Upper lobe of right lung (tissue), 1 donor: ENCODE results near the gene ACYP2. TPM values are rescaled to one million over a fixed set of nuclear protein-coding genes. Genes with fewer than 3 reads are reported as not detected.
"Not testable (repeated sequence)": the region's sequence is repeated elsewhere in the genome, so short reads cannot be mapped to it uniquely, and the experiment has no call there.

ENCODE experiments used
- ATAC-seq: fragments of 200-7000 bp; cut with Tn5 transposase; one replicate; pipeline ENCODE4 v1.9.1; 2020; ENCODE audit warnings: mild to moderate bottlenecking, moderate library complexity
- DNase-seq: peaks from one replicate; pipeline ENCODE4 v3.0.0-alpha.2; 2020
- H3K27ac ChIP-seq: fragments of 200-600 bp; one replicate; pipeline ENCODE4 v1.8.0; 2022
- H3K27me3 ChIP-seq: fragments of 200-600 bp; one replicate; pipeline ENCODE4 v1.8.0; 2022; ENCODE audit warnings: mild to moderate bottlenecking
- H3K36me3 ChIP-seq: fragments of 200-600 bp; one replicate; pipeline ENCODE4 v1.8.0; 2022
- H3K4me1 ChIP-seq: fragments of 200-600 bp; one replicate; pipeline ENCODE4 v1.8.0; 2022
- H3K4me3 ChIP-seq: fragments of 200-600 bp; one replicate; pipeline ENCODE4 v1.8.0; 2022; ENCODE audit warnings: mild to moderate bottlenecking
- H3K9me3 ChIP-seq: fragments of 200-600 bp; one replicate; pipeline ENCODE4 v1.8.0; 2022
- intact Hi-C: fragments of 100-400 bp; cut with DNase I; formaldehyde crosslinking; loops from one replicate; pipeline ENCODE4 v1.11.0; 2022
- total RNA-seq: library from RNA; stranded (reverse); fragmentation: NEBNext Ultra II Directional; extraction: Animal tissue kit (Norgen Biotek cat#: 25700); gene quantifications from one replicate; pipeline ENCODE4 v1.2.1, GENCODE V29; 2021
- TF ChIP-seq, protein P1 (sequence below): fragments of 200-600 bp; IDR thresholded peaks from one replicate; pipeline ENCODE4 v1.8.0; 2022; ENCODE audit warnings: antibody characterized with exemption
- donor health status: DM: no; HTN: yes; CAD: no; lungs with severe emphysema.

The ACYP2 gene
- total RNA-seq, 1 donor from 2014 or later: 14.0 TPM

DNA sequence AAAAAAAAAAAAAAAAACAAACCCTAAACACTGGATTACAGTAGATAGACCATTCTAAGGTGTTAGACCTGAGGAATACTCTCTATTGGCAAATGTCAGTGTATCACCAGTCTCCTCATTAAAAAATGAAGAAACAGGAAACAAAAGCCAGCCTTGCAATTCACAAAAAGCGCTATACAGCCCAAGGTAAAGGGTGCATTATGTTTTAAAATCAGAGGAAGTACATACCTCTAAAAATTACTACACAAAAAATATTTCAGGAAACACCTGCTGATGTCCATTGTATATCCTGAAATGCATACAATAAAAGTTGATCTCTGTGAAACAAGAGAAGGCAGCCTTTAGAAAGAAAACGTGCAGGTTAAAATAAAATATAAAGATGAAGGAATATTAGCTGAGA, 195.5 kb downstream of the ACYP2 start:
- DNase-seq: no peak
- intact Hi-C loops: no loop called here
- Histone ChIP-seq H3K4me3 (no peak overlapping the region), H3K9me3 (no peaks in the 10 kb centered on the region), H3K27ac (no peak overlapping the region), H3K27me3 (no peaks in the 10 kb centered on the region), H3K4me1 (no peaks in the 10 kb centered on the region), H3K36me3 (no peaks in the 10 kb centered on the region)
- TF ChIP-seq, protein P1, sequence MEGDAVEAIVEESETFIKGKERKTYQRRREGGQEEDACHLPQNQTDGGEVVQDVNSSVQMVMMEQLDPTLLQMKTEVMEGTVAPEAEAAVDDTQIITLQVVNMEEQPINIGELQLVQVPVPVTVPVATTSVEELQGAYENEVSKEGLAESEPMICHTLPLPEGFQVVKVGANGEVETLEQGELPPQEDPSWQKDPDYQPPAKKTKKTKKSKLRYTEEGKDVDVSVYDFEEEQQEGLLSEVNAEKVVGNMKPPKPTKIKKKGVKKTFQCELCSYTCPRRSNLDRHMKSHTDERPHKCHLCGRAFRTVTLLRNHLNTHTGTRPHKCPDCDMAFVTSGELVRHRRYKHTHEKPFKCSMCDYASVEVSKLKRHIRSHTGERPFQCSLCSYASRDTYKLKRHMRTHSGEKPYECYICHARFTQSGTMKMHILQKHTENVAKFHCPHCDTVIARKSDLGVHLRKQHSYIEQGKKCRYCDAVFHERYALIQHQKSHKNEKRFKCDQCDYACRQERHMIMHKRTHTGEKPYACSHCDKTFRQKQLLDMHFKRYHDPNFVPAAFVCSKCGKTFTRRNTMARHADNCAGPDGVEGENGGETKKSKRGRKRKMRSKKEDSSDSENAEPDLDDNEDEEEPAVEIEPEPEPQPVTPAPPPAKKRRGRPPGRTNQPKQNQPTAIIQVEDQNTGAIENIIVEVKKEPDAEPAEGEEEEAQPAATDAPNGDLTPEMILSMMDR: no peak
- no peak for ATAC-seq

DNA sequence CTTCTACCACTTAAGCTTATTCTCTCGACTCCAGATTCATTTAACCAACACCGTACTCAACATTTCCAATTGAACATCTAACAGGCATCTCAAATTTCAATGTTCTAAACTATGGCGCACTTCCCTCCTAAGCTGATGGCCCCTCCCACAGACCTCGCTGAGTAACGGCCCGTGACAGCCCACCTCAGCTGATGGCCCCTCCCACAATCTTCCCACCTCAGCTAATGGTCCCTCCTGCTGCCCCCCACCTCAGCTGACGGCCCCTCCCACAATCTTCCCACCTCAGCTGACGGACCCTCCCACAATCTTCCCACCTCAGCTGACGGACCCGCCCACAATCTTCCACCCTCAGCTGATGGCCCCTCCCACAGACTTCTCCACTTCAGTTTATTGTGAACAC, 197.7 kb downstream of the ACYP2 start:
- DNase-seq (no peak), ATAC-seq (no peak)
- intact Hi-C loops: no loop called here
- Histone ChIP-seq H3K4me3 (no peak overlapping the region), H3K9me3 (no peaks in the 10 kb centered on the region), H3K36me3 (no peaks in the 10 kb centered on the region), H3K27ac (no peak overlapping the region), H3K4me1 (no peaks in the 10 kb centered on the region), H3K27me3 (no peaks in the 10 kb centered on the region)
- TF ChIP-seq, protein P1: no peak

DNA sequence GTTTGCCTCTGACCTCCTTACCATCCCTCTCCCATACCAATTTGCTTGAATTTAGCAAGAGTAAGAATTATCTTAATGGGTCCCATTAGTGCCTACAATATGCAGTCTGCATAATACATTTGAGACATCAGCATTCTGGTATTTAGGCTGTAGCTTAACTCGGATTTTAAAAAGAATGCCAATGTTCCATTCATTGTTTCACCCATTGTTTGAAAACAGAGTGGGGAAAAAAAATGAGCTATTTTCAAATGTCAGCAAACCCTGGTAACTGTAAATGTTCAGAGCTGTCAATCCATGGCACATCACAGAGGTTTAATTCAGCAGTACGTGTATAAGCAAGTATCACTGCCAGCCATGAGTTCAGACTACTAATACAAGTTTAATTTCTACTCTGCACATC, 202.6 kb downstream of the ACYP2 start:
- no peak for ATAC-seq
- DNase-seq: no peak
- TF ChIP-seq, protein P1: no peak
- Histone ChIP-seq H3K36me3 (no peaks in the 10 kb centered on the region), H3K4me1 (no peaks in the 10 kb centered on the region), H3K4me3 (no peak overlapping the region), H3K27me3 (no peaks in the 10 kb centered on the region), H3K9me3 (no peaks in the 10 kb centered on the region), H3K27ac (no peak overlapping the region)
- intact Hi-C loops: no loop called here

DNA sequence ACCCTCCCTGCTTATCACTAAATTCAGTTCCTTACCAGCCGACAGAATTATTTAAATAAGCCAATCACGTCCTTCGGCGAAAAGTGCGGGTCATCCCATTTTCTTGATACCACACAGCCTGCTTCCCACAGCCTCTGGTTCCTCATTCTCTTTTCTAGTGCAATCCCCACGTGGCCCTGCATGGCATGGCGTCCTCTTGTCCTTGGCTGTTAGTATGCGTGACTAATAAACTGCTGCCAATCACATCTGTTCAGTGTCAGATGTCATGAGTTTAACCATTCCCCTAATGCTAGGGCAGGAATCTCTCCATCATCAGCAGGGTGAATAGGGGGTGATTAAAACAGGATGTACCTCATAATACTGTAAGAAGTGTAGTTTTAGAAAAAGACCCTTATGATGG, 203.4 kb downstream of the ACYP2 start:
- Histone ChIP-seq H3K4me1 (no peaks in the 10 kb centered on the region), H3K27me3 (no peaks in the 10 kb centered on the region), H3K9me3 (no peaks in the 10 kb centered on the region), H3K36me3 (no peaks in the 10 kb centered on the region), H3K27ac (no peak overlapping the region), H3K4me3 (no peak overlapping the region)
- DNase-seq (no peak), ATAC-seq (no peak)
- intact Hi-C loops: no loop called here
- TF ChIP-seq, protein P1: no peak

DNA sequence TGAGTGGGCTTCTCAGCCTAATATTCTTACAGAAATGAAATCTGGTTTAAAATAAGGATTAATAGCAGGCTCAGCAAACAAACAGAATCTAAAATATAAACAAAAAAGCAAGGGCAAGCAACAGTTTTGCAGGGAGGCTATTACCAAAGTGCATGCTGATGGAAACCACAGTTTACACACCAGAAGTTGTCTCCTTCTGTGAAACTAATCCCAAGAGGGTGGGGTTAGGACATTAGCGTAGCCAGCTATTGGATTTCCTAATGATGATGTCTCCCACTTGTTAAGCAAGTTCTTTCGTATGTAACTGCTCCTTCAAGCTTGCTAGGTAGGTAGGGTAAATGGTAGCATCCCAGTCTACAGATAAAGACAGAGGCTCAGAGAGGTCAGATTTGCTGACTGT, 205.6 kb downstream of the ACYP2 start:
- intact Hi-C loops: no loop called here
- TF ChIP-seq, protein P1: no peak
- H3K36me3 ChIP-seq: no peaks in the 10 kb centered on the region
- H3K27ac ChIP-seq: no peak overlapping the region
- DNase-seq (no peak), ATAC-seq (no peak)
- H3K4me1 ChIP-seq: no peaks in the 10 kb centered on the region
- no peak overlapping the region for H3K4me3 ChIP-seq
- H3K27me3 ChIP-seq: no peaks in the 10 kb centered on the region
- H3K9me3 ChIP-seq: no peaks in the 10 kb centered on the region

DNA sequence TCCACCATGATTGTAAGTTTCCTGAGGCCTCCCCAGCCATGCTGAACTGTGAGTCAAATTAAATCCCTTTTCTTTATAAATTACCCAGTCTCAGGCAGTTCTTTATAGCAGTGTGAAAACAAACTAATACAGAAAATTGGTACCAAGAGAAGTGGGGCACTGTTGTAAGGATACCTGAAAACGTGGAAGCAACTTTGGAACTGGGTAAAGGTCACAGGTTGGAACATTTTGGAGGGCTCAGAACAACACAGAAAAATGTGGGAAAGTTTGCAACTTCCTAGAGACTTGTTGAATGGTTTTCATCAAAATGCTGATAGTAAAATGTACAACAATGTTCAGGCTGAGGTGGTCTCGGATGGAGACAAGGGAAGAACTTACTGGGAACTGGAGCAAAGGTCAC, 209.1 kb downstream of the ACYP2 start:
- H3K9me3 ChIP-seq, intact Hi-C loops, H3K4me3 ChIP-seq, H3K36me3 ChIP-seq, H3K27ac ChIP-seq, DNase-seq, H3K4me1 ChIP-seq, ATAC-seq, H3K27me3 ChIP-seq: not testable (repeated sequence)
